ENCODE results near the gene TNFAIP6. TPM values are rescaled to one million over a fixed set of nuclear protein-coding genes. Genes with fewer than 3 reads are reported as not detected.
A peak's percentile ranks its signal among the peaks of the same experiment; 100 is the strongest.
"Not testable (repeated sequence)": the region's sequence is repeated elsewhere in the genome, so short reads cannot be mapped to it uniquely, and the experiment has no call there.

TNFAIP6 gene
- polyA plus RNA-seq, 1 donor from 2014 or later, result not detected

DNA sequence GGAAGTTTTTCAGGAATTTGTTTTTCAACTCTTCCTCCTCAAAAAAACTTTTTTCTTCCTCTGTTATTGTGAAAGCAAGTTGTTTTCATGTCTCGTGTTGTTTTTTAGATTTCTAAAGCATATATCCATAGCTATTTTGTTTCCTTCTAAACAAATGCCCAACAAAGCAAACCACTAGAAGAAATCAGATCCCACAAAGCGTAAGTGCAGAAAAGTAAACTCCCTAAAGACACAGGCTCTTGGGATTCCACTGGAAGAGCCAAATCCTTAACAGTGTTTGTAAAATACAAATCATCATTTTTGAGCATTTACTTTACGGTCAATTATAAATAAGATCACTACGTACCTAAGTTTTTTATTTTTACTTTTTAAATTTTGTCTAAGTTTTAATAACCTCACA lies 30.6 kb downstream of the TNFAIP6 start:
- Mint-ChIP-seq H3K4me3 (no peak overlapping the region), H3K27ac (no peak overlapping the region), H3K36me3 (peaks cover 3% of the 10 kb centered on the region), H3K4me1 (no peaks in the 10 kb centered on the region), H3K27me3 (peaks cover 2% of the 10 kb centered on the region), H3K9me3 (peaks cover 0 to 4% (median 3%) of the 10 kb centered on the region in 3 donors)

DNA sequence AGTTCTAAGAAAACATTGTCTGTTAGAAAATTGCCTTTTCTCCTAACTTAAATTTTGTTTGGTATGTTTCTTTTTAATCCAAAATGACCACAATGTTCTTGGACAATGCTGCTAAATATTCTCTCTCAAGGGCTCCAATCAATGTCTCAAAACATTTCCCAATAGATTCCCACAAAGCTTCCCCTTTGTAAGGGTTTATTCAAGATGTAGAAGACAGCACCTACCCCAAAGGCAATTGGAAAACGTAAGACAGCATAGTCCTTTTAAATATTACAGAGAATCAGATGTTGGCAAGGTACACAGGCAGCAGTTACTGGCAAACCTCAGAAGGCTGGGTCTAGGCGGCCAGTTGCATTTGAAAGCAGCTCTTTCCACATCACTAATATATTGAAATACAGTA lies 34.0 kb downstream of the TNFAIP6 start:
- peaks cover 3 to 8% (median 7%) of the 10 kb centered on the region in 3 donors for H3K9me3 Mint-ChIP-seq
- no peaks in the 10 kb centered on the region for H3K4me1 Mint-ChIP-seq
- no peak overlapping the region for H3K4me3 Mint-ChIP-seq
- H3K27me3 Mint-ChIP-seq, result peaks cover 2% of the 10 kb centered on the region
- H3K36me3 Mint-ChIP-seq, result peaks cover 3% of the 10 kb centered on the region
- no peak overlapping the region for H3K27ac Mint-ChIP-seq

- no peak overlapping the region for H3K4me3 Mint-ChIP-seq
- H3K27ac Mint-ChIP-seq, result no peak overlapping the region
- peaks cover 3 to 8% (median 7%) of the 10 kb centered on the region in 3 donors for H3K9me3 Mint-ChIP-seq
- H3K36me3 Mint-ChIP-seq, result no peaks in the 10 kb centered on the region
- no peaks in the 10 kb centered on the region for H3K4me1 Mint-ChIP-seq
- peaks cover 5% of the 10 kb centered on the region for H3K27me3 Mint-ChIP-seq
Observed at GRCh38 chr2:151394509-151394908, 37.1 kb downstream of the TNFAIP6 start.

DNA sequence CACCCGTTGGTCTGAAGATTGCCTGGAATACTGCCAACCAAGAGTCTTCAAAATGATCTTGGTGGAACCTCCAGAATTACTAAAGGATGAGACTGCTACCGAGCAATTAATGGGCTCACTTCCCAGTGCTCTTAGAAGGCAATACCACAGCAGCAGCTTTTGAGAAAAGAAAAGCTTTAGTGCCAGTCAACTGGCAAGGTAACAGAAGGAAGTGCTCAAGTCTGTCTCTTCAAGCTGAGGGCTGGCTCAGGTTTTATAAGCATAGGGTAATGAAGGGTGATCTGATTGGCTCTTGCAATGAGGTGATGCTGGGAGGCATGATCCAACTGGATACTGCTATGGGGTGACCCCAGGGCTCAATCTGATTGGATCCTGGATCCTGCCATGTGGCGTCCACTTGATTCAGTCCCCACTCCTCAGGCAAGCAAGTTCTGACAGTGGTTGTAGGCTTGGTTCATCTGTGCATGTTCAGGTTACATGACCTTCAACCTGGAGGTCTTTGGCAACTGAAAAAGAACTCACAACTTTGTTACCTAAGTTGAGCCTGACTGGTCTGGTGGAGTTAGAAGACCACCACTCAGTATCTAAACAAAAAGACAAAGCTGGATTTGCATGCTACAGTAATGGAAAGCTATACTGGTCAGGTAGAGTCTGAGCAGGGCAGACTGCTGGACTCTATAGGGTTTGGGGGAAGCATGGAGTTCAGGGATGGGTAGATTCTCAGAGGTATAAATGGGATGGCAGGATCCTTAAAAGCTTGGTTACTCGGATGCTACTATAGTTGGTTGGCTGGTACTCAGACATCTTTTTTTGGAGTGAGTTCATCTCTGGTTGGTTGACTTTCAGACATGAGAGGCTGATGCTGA lies 38.4 kb downstream of the TNFAIP6 start:
- Mint-ChIP-seq H3K36me3 (no peaks in the 10 kb centered on the region), H3K9me3 (peaks cover 3 to 6% (median 4%) of the 10 kb centered on the region in 3 donors), H3K27me3 (peaks cover 3% of the 10 kb centered on the region), H3K27ac (no peak overlapping the region), H3K4me1 (no peaks in the 10 kb centered on the region), H3K4me3 (no peak overlapping the region)

- Mint-ChIP-seq H3K4me3 (no peak overlapping the region), H3K27me3 (peaks cover 3% of the 10 kb centered on the region), H3K27ac (no peak overlapping the region), H3K4me1 (no peaks in the 10 kb centered on the region), H3K36me3 (no peaks in the 10 kb centered on the region), H3K9me3 (peaks cover 0 to 3% (median 0%) of the 10 kb centered on the region in 3 donors)
Observed at GRCh38 chr2:151399981-151400380, 42.6 kb downstream of the TNFAIP6 start.

DNA sequence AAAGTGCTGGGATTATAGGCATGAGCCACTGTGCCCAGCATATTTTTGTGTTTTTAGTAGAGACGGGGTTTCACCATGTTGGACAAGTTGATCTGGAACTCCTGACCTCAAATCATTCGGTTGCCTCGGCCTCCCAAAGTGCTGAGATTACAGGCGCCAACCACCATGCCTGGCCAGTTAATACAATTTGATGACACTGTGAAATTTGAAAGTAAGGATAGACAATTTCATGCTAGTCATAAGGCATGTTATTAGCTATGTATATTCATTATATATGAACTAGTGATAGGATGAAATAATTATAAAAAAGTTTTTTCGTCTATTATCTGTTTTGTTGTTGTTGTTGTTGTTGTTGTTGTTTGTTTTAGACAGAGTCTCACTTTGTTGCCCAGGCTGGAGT lies 43.8 kb downstream of the TNFAIP6 start:
- Mint-ChIP-seq H3K36me3 (no peaks in the 10 kb centered on the region), H3K4me3 (no peak overlapping the region), H3K27ac (no peak overlapping the region), H3K9me3 (no peaks in the 10 kb centered on the region), H3K27me3 (peaks cover 3% of the 10 kb centered on the region), H3K4me1 (no peaks in the 10 kb centered on the region)

DNA sequence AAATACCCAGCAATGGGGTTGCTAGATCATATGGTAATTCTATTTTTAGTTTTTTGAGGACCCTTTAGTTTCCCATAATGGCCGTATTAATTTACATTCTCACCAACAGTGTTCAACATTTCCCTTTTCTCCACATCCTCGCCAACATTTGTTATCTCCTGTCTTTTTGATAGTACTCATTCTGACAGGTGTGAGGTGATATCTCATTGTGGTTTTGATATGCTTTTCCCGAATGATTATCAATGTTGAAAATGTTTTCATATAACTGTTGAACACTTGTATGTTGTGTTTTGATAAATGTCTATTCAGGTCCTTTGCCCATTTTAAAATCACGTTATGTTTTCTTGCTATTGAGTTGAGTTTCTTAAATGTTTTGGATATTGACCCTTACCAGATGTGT lies 46.5 kb downstream of the TNFAIP6 start:
- H3K4me3 Mint-ChIP-seq, result no peak overlapping the region
- H3K27me3 Mint-ChIP-seq, result no peaks in the 10 kb centered on the region
- H3K36me3 Mint-ChIP-seq, result no peaks in the 10 kb centered on the region
- peaks cover 0 to 2% (median 0%) of the 10 kb centered on the region in 3 donors for H3K9me3 Mint-ChIP-seq
- no peak overlapping the region for H3K27ac Mint-ChIP-seq
- H3K4me1 Mint-ChIP-seq, result peaks cover 0 to 2% (median 0%) of the 10 kb centered on the region in 3 donors

GRCh38 chr2:151405376-151405775 lies 48.0 kb downstream of the TNFAIP6 start:
- no peaks in the 10 kb centered on the region for H3K36me3 Mint-ChIP-seq
- H3K9me3 Mint-ChIP-seq, result peaks cover 0 to 2% (median 0%) of the 10 kb centered on the region in 3 donors
- peaks cover 4 to 7% (median 6%) of the 10 kb centered on the region in 3 donors for H3K4me1 Mint-ChIP-seq
- no peaks in the 10 kb centered on the region for H3K27me3 Mint-ChIP-seq
- peak overlapping the region in 1 of 4 donors; percentile 80 for H3K4me3 Mint-ChIP-seq
- no peak overlapping the region for H3K27ac Mint-ChIP-seq

- H3K27ac Mint-ChIP-seq, result peak overlapping the region in 1 of 3 donors; percentile 37
- H3K4me3 Mint-ChIP-seq, result peak overlapping the region in 1 of 4 donors; percentile 80
- H3K36me3 Mint-ChIP-seq, result no peaks in the 10 kb centered on the region
- H3K4me1 Mint-ChIP-seq, result peaks cover 7 to 15% (median 14%) of the 10 kb centered on the region in 3 donors
- H3K9me3 Mint-ChIP-seq, result peaks cover 0 to 2% (median 0%) of the 10 kb centered on the region in 3 donors
- H3K27me3 Mint-ChIP-seq, result no peaks in the 10 kb centered on the region
Observed at GRCh38 chr2:151407281-151407680, 49.9 kb downstream of the TNFAIP6 start.

- Mint-ChIP-seq H3K9me3 (peaks cover 0 to 2% (median 0%) of the 10 kb centered on the region in 3 donors), H3K4me3 (peak overlapping the region; percentile 98 to 100 (median 98)), H3K27me3 (no peaks in the 10 kb centered on the region), H3K27ac (peak overlapping the region in 2 of 3 donors; percentile 77 to 96), H3K36me3 (no peaks in the 10 kb centered on the region), H3K4me1 (peaks cover 7 to 15% (median 14%) of the 10 kb centered on the region in 3 donors)
Observed at GRCh38 chr2:151408788-151409600, 51.6 kb downstream of the TNFAIP6 start.

DNA sequence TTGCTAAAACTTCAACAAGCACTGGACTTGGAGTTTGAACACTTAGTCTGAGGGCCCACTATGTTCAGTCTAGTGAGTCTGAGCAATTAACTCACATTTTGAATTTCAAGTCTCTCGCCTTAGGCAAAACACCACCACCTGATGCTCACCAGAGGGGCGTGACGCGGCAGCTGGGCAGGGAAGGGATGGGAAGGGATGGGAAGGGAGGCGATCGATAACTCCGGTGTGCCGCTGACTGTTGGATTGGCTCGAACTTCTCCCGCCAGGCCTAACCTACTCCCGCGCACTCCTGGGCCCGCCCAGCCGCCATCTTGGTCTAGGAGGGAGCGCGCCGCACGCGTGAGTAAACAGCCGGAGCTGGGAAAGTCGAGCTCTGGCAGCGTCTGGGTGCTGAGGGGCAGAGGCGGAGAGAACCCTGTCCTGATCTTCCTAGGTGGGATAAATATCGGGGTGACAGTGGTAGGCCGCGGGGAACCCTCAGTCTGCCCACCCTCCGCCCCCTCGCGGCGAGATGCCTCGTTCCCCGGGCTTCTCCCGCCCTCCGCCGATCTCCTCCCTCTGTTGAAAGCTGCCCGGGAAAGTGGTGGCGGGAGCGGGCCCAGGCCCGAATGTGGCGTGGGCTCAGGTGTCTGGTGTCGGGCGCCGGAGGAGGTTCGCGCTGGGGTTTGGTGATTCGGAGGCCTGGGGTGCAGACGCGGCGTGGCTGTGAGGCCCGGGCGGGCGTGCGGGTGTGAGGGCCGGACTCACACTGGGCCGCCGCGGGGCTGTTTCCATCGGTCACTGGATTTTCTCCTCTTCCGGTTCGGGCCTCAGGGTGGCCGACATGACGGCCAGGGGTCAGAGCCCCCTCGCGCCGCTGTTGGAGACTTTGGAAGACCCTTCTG lies 52.5 kb downstream of the TNFAIP6 start, which contains the start of gene RIF1:
RIF1 (plus strand) TSS at position 302 of the 884 bp plus-strand sequence; CDS start at position 824, 522 bp downstream.
- Mint-ChIP-seq H3K36me3 (no peaks in the 10 kb centered on the region), H3K27me3 (no peaks in the 10 kb centered on the region), H3K4me3 (peak within 1 kb of the TSS; percentile 98 to 100 (median 98)), H3K4me1 (peaks cover 7 to 15% (median 14%) of the 10 kb centered on the region in 3 donors), H3K27ac (peak within 1 kb of the TSS; percentile 77 to 96 (median 94)), H3K9me3 (peaks cover 0 to 2% (median 0%) of the 10 kb centered on the region in 3 donors)

- peak overlapping the region; percentile 77 to 96 (median 94) for H3K27ac Mint-ChIP-seq
- peaks cover 7 to 15% (median 14%) of the 10 kb centered on the region in 3 donors for H3K4me1 Mint-ChIP-seq
- no peaks in the 10 kb centered on the region for H3K36me3 Mint-ChIP-seq
- H3K4me3 Mint-ChIP-seq, result peak overlapping the region; percentile 98 to 100 (median 98)
- no peaks in the 10 kb centered on the region for H3K27me3 Mint-ChIP-seq
- H3K9me3 Mint-ChIP-seq, result peaks cover 0 to 2% (median 0%) of the 10 kb centered on the region in 3 donors
Observed at GRCh38 chr2:151410485-151410834, 53.1 kb downstream of the TNFAIP6 start.

GRCh38 chr2:151417650-151418049 lies 60.3 kb downstream of the TNFAIP6 start:
- Mint-ChIP-seq H3K27ac (no peak overlapping the region), H3K9me3 (no peaks in the 10 kb centered on the region), H3K4me3 (no peak overlapping the region), H3K27me3 (no peaks in the 10 kb centered on the region), H3K36me3 (peaks cover 1% of the 10 kb centered on the region), H3K4me1 (peaks cover 0 to 7% (median 7%) of the 10 kb centered on the region in 3 donors)

DNA sequence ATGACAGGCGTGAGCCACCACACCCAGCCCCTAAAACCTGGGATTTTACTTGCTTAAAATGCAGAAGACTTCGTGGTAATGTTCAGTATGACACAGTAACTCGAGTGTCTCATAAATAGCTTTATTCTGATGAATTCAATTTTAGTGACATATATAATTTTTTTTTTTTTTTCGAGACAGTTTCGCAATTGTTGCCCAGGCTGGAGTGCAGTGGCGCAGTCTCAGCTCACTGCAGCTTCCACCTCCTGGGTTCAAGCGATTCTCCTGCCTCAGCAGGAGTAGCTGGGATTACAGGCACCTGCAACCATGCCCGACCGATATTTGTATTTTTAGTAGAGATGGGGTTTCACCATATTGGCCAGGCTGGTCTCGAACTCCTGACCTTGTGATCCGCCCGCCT lies 64.3 kb downstream of the TNFAIP6 start:
- H3K9me3 Mint-ChIP-seq, H3K27ac Mint-ChIP-seq, H3K27me3 Mint-ChIP-seq, H3K4me3 Mint-ChIP-seq, H3K36me3 Mint-ChIP-seq: not testable (repeated sequence)
- peaks cover 14 to 22% (median 16%) of the 10 kb centered on the region in 3 donors for H3K4me1 Mint-ChIP-seq
